ENCODE data around the gene PGAP3.

Gene PGAP3

GRCh38 chr17:39650121-39650579 lies 37.7 kb downstream of the PGAP3 start:
- no peak overlapping the region for H3K27ac ChIP-seq
- TF ChIP-seq, protein P1, sequence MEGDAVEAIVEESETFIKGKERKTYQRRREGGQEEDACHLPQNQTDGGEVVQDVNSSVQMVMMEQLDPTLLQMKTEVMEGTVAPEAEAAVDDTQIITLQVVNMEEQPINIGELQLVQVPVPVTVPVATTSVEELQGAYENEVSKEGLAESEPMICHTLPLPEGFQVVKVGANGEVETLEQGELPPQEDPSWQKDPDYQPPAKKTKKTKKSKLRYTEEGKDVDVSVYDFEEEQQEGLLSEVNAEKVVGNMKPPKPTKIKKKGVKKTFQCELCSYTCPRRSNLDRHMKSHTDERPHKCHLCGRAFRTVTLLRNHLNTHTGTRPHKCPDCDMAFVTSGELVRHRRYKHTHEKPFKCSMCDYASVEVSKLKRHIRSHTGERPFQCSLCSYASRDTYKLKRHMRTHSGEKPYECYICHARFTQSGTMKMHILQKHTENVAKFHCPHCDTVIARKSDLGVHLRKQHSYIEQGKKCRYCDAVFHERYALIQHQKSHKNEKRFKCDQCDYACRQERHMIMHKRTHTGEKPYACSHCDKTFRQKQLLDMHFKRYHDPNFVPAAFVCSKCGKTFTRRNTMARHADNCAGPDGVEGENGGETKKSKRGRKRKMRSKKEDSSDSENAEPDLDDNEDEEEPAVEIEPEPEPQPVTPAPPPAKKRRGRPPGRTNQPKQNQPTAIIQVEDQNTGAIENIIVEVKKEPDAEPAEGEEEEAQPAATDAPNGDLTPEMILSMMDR (IDR thresholded peaks at IDR 0.05), result no peak
- no peak for TF ChIP-seq ZFX (IDR thresholded peaks at IDR 0.05; ENCODE audit: borderline replicate concordance)

DNA sequence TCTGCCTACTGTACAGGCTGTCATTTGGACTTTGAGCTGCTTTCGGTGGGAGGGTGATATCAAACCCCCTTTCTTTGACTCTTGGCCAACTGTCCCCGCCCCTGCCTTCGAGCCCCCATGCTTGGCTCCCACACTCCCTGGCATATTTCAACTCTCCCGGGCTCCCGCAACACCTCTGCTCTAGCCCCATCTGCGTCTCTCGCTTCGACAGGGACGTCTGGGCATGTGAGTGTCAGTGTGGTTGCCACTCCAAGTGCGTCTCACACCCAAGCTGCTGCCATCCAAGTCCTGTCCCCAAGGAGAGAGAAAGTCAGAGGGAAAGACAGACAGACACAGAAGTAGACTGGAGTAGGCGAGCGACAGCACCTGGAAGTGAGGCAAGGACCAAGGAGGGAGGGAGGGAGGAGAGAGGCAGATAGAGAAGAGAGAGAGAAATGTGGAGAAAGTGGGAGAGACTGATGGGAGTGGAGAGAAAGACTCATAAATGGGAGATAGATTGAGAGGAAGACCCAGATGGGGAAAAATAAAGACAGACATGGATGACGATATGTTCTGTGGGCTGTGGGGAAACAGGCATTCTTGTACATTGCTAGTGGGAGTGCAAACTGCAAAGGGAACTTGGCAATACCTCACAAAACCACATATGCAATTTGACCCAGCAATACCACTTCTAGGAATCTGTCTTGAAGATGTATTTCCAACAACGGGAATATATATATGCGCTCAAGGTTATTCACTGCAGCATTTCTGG lies 39.1 kb downstream of the PGAP3 start:
- no peak overlapping the region for H3K27ac ChIP-seq
- TF ChIP-seq, protein P1 (IDR thresholded peaks at IDR 0.05), result no peak
- TF ChIP-seq ZFX (IDR thresholded peaks at IDR 0.05; ENCODE audit: borderline replicate concordance), result no peak

DNA sequence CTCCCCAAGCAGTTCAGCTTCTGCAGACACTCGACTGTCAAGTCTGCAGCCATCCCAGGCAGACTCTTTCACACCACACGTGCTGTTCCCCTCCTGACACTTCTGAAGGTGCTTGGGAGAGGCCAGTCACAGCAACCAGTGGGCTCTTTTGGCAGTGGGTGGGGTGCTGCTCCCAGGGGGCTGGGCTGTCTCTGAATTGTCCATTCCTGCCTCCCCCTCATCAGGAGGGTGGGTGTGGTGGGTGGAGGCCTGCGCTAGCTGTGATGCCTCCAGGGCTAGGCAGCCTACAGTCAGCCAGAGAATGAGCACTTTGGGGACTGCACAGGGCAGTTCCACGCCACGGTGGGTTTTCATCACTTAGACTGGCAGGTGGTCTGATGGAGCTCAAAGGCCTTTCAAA lies 40.6 kb downstream of the PGAP3 start:
- TF ChIP-seq, protein P1 (IDR thresholded peaks at IDR 0.05), result no peak
- no peak for TF ChIP-seq ZFX (IDR thresholded peaks at IDR 0.05; ENCODE audit: borderline replicate concordance)
- H3K27ac ChIP-seq, result no peak overlapping the region

GRCh38 chr17:39643271-39643670 lies 44.6 kb downstream of the PGAP3 start:
- TF ChIP-seq ZFX (IDR thresholded peaks at IDR 0.05; ENCODE audit: borderline replicate concordance), result no peak
- TF ChIP-seq, protein P1 (IDR thresholded peaks at IDR 0.05), result no peak
- H3K27ac ChIP-seq, result no peak overlapping the region

GRCh38 chr17:39642291-39643074 lies 45.4 kb downstream of the PGAP3 start:
- no peak overlapping the region for H3K27ac ChIP-seq
- TF ChIP-seq, protein P1 (IDR thresholded peaks at IDR 0.05), result no peak
- no peak for TF ChIP-seq ZFX (IDR thresholded peaks at IDR 0.05; ENCODE audit: borderline replicate concordance)

DNA sequence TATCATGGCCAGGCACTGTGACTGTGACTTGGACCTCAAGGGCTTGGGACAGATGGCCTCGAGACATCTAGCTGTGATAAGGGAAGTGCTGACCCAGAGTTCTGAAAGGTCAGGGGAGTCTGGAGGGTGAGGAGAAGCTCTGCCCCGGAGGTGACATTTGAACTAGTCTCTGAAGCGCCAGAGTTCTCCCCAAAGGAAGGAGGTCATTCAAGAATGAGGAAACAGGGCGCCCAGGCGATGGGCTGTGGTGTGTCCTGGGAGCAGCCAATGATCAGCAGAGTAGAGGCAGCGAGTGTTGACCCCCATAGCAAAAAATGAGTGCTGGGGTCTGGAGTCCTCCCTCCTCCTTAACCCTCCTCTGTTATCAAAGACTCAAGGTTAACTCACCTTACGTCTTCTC lies 46.0 kb downstream of the PGAP3 start:
- H3K27ac ChIP-seq, result no peak overlapping the region

More for the DNA sequence above, 46.0 kb downstream of the PGAP3 start:
- TF ChIP-seq, protein P1 (IDR thresholded peaks at IDR 0.05), result no peak
- TF ChIP-seq ZFX (IDR thresholded peaks at IDR 0.05; ENCODE audit: borderline replicate concordance), result no peak

All from 22Rv1 (cell line).